Panc1 (cell line): Measurements from ENCODE around the gene TMEM107. TPM values are rescaled to one million over a fixed set of nuclear protein-coding genes. Genes with fewer than 3 reads are reported as not detected.
A peak's percentile ranks its signal among the peaks of the same experiment; 100 is the strongest.

Experiments
- ATAC-seq: fragments of 200-7000 bp; cut with Tn5 transposase; 2 replicates; pipeline ENCODE4 v1.9.1; 2020; ENCODE audit warnings: mild to moderate bottlenecking, moderate library complexity
- BruUV-seq: library from RNA; stranded (reverse); fragments of 400-500 nt; replicated peaks from 2 replicates; lab custom pipeline; 2021; lab: Mats Ljungman, UMichigan
- CTCF ChIA-PET: fragments of 300-600 bp; sonication (Branson Sonifier 250); formaldehyde crosslinking; loops from one replicate; lab custom pipeline; 2022; ENCODE audit warnings: antibody characterized with exemption; lab: Charles Lee
- POLR2A ChIA-PET: fragments of 300-600 bp; sonication (Branson Sonifier 250); formaldehyde crosslinking; loops from one replicate; lab custom pipeline; 2022; ENCODE audit warnings: antibody characterized with exemption; lab: Charles Lee
- DNase-seq: peaks from one replicate; pipeline ENCODE4 v3.0.0-alpha.2; 2010; ENCODE audit warnings: low read depth, low spot score
- H3K27ac ChIP-seq: 2 replicates; pipeline ENCODE4 v1.5.1; 2011; ENCODE audit warnings: mild to moderate bottlenecking, low read length, inconsistent platforms
- H3K27me3 ChIP-seq: fragments of 200-500 bp; sonication (Bioruptor generic); 2 replicates; pipeline ENCODE4 v1.6.0; 2014; ENCODE audit warnings: low read length, inconsistent platforms; ENCODE audit not compliant: control insufficient read depth, insufficient read depth
- H3K36me3 ChIP-seq: fragments of 200-500 bp; sonication (Bioruptor generic); 2 replicates; pipeline ENCODE4 v1.5.1; 2014; ENCODE audit warnings: inconsistent platforms, mild to moderate bottlenecking, low read length, moderate library complexity; ENCODE audit not compliant: control insufficient read depth, insufficient read depth
- H3K4me1 ChIP-seq: 2 replicates; pipeline ENCODE4 v1.5.1; 2011; ENCODE audit warnings: inconsistent platforms, mild to moderate bottlenecking, low read length, moderate library complexity; ENCODE audit not compliant: control insufficient read depth, insufficient read depth
- H3K4me3 ChIP-seq, 2 experiments: 2 replicates each; pipeline ENCODE4 v1.5.1; 2011 to 2012; ENCODE audit warnings: low read depth in 2 of 2, low read length in 2 of 2, mild to moderate bottlenecking in 2 of 2, inconsistent platforms in 1 of 2, moderate library complexity in 1 of 2
- H3K9me3 ChIP-seq: fragments of 200-500 bp; sonication (Bioruptor generic); 2 replicates; pipeline ENCODE4 v1.5.1; 2014; ENCODE audit warnings: low read depth, mild to moderate bottlenecking, inconsistent platforms, low read length, moderate library complexity; ENCODE audit not compliant: control insufficient read depth, insufficient read depth
- POLR2AphosphoS5 ChIP-seq: IDR thresholded peaks from 2 replicates; pipeline ENCODE4 v1.6.1; 2012; ENCODE audit warnings: mild to moderate bottlenecking, low read depth, low read length, moderate library complexity
- SIN3A ChIP-seq: IDR thresholded peaks from 2 replicates; pipeline ENCODE4 v1.6.1; 2012; ENCODE audit warnings: low read depth, mild to moderate bottlenecking, low read length, moderate library complexity, borderline replicate concordance; ENCODE audit not compliant: insufficient read depth
- TCF7L2 ChIP-seq: IDR thresholded peaks from 2 replicates; pipeline ENCODE4 v1.6.1; 2011; ENCODE audit warnings: mild to moderate bottlenecking, low read depth, low read length, inconsistent platforms
- in situ Hi-C: cut with HindIII; loops from 2 replicates; pipeline ENCODE4 v1.10.0; 2016; ENCODE audit warnings: low sequenced_read_pairs, low pct_unique_long_range_greater_than_20kb
- intact Hi-C: fragments of 100-400 bp; cut with micrococcal nuclease; formaldehyde crosslinking; loops from one replicate; pipeline ENCODE4 v1.10.0; 2022; ENCODE audit not compliant: unreplicated experiment
- total RNA-seq: library from RNA; stranded (reverse); gene quantifications from one replicate; pipeline ENCODE4 v1.2.1, GENCODE V29; 2021; ENCODE audit not compliant: unreplicated experiment
- TF ChIP-seq, protein P1 (sequence below), 2 experiments: IDR thresholded peaks; 2 replicates each; pipeline ENCODE4 v1.6.1; 2011 to 2012; ENCODE audit warnings: low read depth in 2 of 2, control low read depth in 1 of 2, low read length in 1 of 2, mild to moderate bottlenecking in 1 of 2, moderate library complexity in 1 of 2; ENCODE audit not compliant: insufficient read depth in 1 of 2
- TF ChIP-seq, protein P2 (sequence below): fragments of 450-650 bp; IDR thresholded peaks from 2 replicates; pipeline ENCODE4 v1.5.1; 2017; ENCODE audit warnings: mild to moderate bottlenecking

TMEM107 gene
- total RNA-seq, 1 experiment from 2014 or later = 10.6 TPM

GRCh38 chr17:8155996-8156245 is 20.3 kb downstream of the TMEM107 start:
- TF ChIP-seq, protein P1, sequence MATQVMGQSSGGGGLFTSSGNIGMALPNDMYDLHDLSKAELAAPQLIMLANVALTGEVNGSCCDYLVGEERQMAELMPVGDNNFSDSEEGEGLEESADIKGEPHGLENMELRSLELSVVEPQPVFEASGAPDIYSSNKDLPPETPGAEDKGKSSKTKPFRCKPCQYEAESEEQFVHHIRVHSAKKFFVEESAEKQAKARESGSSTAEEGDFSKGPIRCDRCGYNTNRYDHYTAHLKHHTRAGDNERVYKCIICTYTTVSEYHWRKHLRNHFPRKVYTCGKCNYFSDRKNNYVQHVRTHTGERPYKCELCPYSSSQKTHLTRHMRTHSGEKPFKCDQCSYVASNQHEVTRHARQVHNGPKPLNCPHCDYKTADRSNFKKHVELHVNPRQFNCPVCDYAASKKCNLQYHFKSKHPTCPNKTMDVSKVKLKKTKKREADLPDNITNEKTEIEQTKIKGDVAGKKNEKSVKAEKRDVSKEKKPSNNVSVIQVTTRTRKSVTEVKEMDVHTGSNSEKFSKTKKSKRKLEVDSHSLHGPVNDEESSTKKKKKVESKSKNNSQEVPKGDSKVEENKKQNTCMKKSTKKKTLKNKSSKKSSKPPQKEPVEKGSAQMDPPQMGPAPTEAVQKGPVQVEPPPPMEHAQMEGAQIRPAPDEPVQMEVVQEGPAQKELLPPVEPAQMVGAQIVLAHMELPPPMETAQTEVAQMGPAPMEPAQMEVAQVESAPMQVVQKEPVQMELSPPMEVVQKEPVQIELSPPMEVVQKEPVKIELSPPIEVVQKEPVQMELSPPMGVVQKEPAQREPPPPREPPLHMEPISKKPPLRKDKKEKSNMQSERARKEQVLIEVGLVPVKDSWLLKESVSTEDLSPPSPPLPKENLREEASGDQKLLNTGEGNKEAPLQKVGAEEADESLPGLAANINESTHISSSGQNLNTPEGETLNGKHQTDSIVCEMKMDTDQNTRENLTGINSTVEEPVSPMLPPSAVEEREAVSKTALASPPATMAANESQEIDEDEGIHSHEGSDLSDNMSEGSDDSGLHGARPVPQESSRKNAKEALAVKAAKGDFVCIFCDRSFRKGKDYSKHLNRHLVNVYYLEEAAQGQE (IDR thresholded peaks at IDR 0.05; ENCODE audit: insufficient read depth in 1 of 2, low read depth in 2 of 2, low read length in 1 of 2) = no peak
- no peak for TF ChIP-seq POLR2AphosphoS5
- TF ChIP-seq, protein P2, sequence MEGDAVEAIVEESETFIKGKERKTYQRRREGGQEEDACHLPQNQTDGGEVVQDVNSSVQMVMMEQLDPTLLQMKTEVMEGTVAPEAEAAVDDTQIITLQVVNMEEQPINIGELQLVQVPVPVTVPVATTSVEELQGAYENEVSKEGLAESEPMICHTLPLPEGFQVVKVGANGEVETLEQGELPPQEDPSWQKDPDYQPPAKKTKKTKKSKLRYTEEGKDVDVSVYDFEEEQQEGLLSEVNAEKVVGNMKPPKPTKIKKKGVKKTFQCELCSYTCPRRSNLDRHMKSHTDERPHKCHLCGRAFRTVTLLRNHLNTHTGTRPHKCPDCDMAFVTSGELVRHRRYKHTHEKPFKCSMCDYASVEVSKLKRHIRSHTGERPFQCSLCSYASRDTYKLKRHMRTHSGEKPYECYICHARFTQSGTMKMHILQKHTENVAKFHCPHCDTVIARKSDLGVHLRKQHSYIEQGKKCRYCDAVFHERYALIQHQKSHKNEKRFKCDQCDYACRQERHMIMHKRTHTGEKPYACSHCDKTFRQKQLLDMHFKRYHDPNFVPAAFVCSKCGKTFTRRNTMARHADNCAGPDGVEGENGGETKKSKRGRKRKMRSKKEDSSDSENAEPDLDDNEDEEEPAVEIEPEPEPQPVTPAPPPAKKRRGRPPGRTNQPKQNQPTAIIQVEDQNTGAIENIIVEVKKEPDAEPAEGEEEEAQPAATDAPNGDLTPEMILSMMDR = no peak
- TF ChIP-seq TCF7L2 = no peak
- CTCF ChIA-PET = no interaction called here
- Histone ChIP-seq H3K9me3 (no peaks in the 10 kb centered on the region), H3K4me3 (peak overlapping the region; percentile 71 to 73), H3K27me3 (no peaks in the 10 kb centered on the region), H3K36me3 (no peaks in the 10 kb centered on the region; the same call in 1 of the 2 replicates), H3K27ac (peak overlapping the region; percentile 82), H3K4me1 (peaks cover 41% of the 10 kb centered on the region)
- DNase-seq = no peak
- 0 out of 2 replicates have a peak, but pooled peaks have one; percentile 0 for ATAC-seq
- in situ Hi-C loops = no loop called here
- POLR2A ChIA-PET = interaction anchor here (2.2 kb wide), 1 partner anchor 17 kb away, joined by 12 read pairs; no protein-coding TSS in a partner anchor
- intact Hi-C loops = no loop called here
- TSS peak; percentile 91 for BruUV-seq

- Histone ChIP-seq H3K4me3 (peak overlapping the region; percentile 71 to 73), H3K27me3 (no peaks in the 10 kb centered on the region), H3K36me3 (no peaks in the 10 kb centered on the region; the same call in 1 of the 2 replicates), H3K27ac (peak overlapping the region; percentile 82), H3K9me3 (no peaks in the 10 kb centered on the region), H3K4me1 (peaks cover 41% of the 10 kb centered on the region)
- intact Hi-C loops (no loop called here), in situ Hi-C loops (no loop called here)
- DNase-seq (no peak), ATAC-seq (no peak)
- ChIA-PET POLR2A (interaction anchor here (0.6 to 2.2 kb wide), 2 partner anchors 10 to 18 kb away, joined by 7 to 12 read pairs; no protein-coding TSS in a partner anchor), CTCF (no interaction called here)
- TF ChIP-seq, protein P1 (IDR thresholded peaks at IDR 0.05; ENCODE audit: insufficient read depth in 1 of 2, low read depth in 2 of 2, low read length in 1 of 2) = no peak
- no peak for TF ChIP-seq TCF7L2
- no peak for TF ChIP-seq SIN3A
- TF ChIP-seq POLR2AphosphoS5 = no peak
- TF ChIP-seq, protein P2 = no peak
- no TSS peak for BruUV-seq
These were observed 20.8 kb downstream of the TMEM107 start for GRCh38 chr17:8155231-8155995.
